MM.1S (cell line): ENCODE results near the gene RPAP3.

Source experiments
- CTCF ChIP-seq: fragments of 300-600 bp; sonication (generic); IDR thresholded peaks from 2 replicates; pipeline ENCODE4 v1.5.1; 2016; ENCODE audit warnings: antibody characterized with exemption, low read length, mixed read lengths
- EZH2phosphoT487 ChIP-seq: fragments of 300-600 bp; sonication (generic); IDR thresholded peaks from 2 replicates; pipeline ENCODE4 v1.6.1; 2018; ENCODE audit warnings: antibody characterized with exemption, low read length

- no peak for TF ChIP-seq EZH2phosphoT487
- TF ChIP-seq CTCF, result no peak
These were observed 3.8 kb upstream of the RPAP3 start for GRCh38 chr12:47709671-47710070.
